IMR-90 (cell line): ENCODE results near the gene ATMIN. TPM values are rescaled to one million over a fixed set of nuclear protein-coding genes. Genes with fewer than 3 reads are reported as not detected.

Source experiments
- ATAC-seq: fragments of 200-7000 bp; cut with Tn5 transposase; 2 replicates; pipeline ENCODE4 v1.9.1; 2020; ENCODE audit warnings: low read depth, mild to moderate bottlenecking, moderate library complexity
- BruUV-seq: library from RNA; stranded (reverse); fragments of 400-500 nt; replicated peaks from 2 replicates; lab custom pipeline; 2021; lab: Mats Ljungman, UMichigan
- CTCF ChIA-PET: fragments of 300-600 bp; formaldehyde crosslinking; extraction: SDS; loops from one replicate; lab custom pipeline; 2021; ENCODE audit warnings: antibody characterized with exemption; lab: Yijun Ruan, JAX
- POLR2A ChIA-PET: fragments of 300-600 bp; sonication (Branson Sonifier 250); formaldehyde crosslinking; loops from one replicate; lab custom pipeline; 2022; ENCODE audit warnings: antibody characterized with exemption; ENCODE audit not compliant: unreplicated experiment; lab: Charles Lee
- DNase-seq: peaks from one replicate; pipeline ENCODE4 v3.0.0; 2013
- H2AFZ ChIP-seq: replicated peaks from 2 replicates; pipeline ENCODE3; 2013; ENCODE audit warnings: low read length, mild to moderate bottlenecking; ENCODE audit not compliant: poor library complexity
- H2AK5ac ChIP-seq: 2 replicates; pipeline ENCODE4 v1.6.1; 2013; ENCODE audit warnings: low read depth, low read length, inconsistent platforms
- H2AK9ac ChIP-seq: replicated peaks from 2 replicates; pipeline ENCODE3; 2013; ENCODE audit warnings: mild to moderate bottlenecking, low read depth, low read length, moderate library complexity; ENCODE audit not compliant: poor library complexity
- H2BK120ac ChIP-seq: 2 replicates; pipeline ENCODE4 v1.6.1; 2013; ENCODE audit warnings: low read depth, low read length, inconsistent platforms
- H2BK15ac ChIP-seq: 3 replicates; pipeline ENCODE4 v1.6.1; 2013; ENCODE audit warnings: low read depth, low read length, inconsistent platforms
- H2BK20ac ChIP-seq: 2 replicates; pipeline ENCODE4 v1.6.1; 2013; ENCODE audit warnings: low read depth, mild to moderate bottlenecking, inconsistent platforms, low read length, moderate library complexity
- H2BK5ac ChIP-seq: 2 replicates; pipeline ENCODE4 v1.6.1; 2013; ENCODE audit warnings: mild to moderate bottlenecking, low read depth, low read length, inconsistent platforms; ENCODE audit not compliant: poor library complexity, severe bottlenecking
- H3K14ac ChIP-seq: replicated peaks from 2 replicates; pipeline ENCODE4 v1.6.1; 2013; ENCODE audit warnings: low read depth, low read length, inconsistent platforms
- H3K18ac ChIP-seq: 2 replicates; pipeline ENCODE4 v1.6.1; 2013; ENCODE audit warnings: low read depth, low read length, control low read depth
- H3K23ac ChIP-seq: 2 replicates; pipeline ENCODE4 v1.6.1; 2013; ENCODE audit warnings: low read depth, low read length, inconsistent platforms
- H3K27ac ChIP-seq: 2 replicates; pipeline ENCODE4 v1.5.1; 2013; ENCODE audit warnings: mild to moderate bottlenecking, control low read depth, low read length; ENCODE audit not compliant: insufficient read depth
- H3K27me3 ChIP-seq: 2 replicates; pipeline ENCODE4 v1.6.1; 2013; ENCODE audit warnings: low read length; ENCODE audit not compliant: control insufficient read depth, insufficient read depth
- H3K36me3 ChIP-seq: 2 replicates; pipeline ENCODE4 v1.6.1; 2013; ENCODE audit warnings: low read length, mixed read lengths; ENCODE audit not compliant: control insufficient read depth, insufficient read depth
- H3K4ac ChIP-seq: 2 replicates; pipeline ENCODE4 v1.6.1; 2013; ENCODE audit warnings: low read depth, low read length, inconsistent platforms
- H3K4me1 ChIP-seq: 2 replicates; pipeline ENCODE4 v1.6.1; 2013; ENCODE audit warnings: low read length, mixed read lengths; ENCODE audit not compliant: control insufficient read depth, insufficient read depth
- H3K4me2 ChIP-seq: 2 replicates; pipeline ENCODE4 v1.6.1; 2013; ENCODE audit warnings: low read depth, mild to moderate bottlenecking, control low read depth, low read length, moderate library complexity
- H3K4me3 ChIP-seq: 2 replicates; pipeline ENCODE4 v1.5.1; 2013; ENCODE audit warnings: low read depth, mild to moderate bottlenecking, control low read depth, low read length, moderate library complexity; ENCODE audit not compliant: insufficient read depth
- H3K56ac ChIP-seq: 2 replicates; pipeline ENCODE4 v1.6.1; 2013; ENCODE audit warnings: low read length, inconsistent platforms; ENCODE audit not compliant: insufficient read depth; ENCODE audit errors: extremely low read depth
- H3K79me1 ChIP-seq, 2 experiments: 2 replicates each; pipeline ENCODE4 v1.6.1; 2013; ENCODE audit warnings: low read length in 2 of 2, inconsistent platforms in 1 of 2, low read depth in 1 of 2
- H3K9ac ChIP-seq: 2 replicates; pipeline ENCODE4 v1.6.1; 2013; ENCODE audit warnings: low read depth, low read length, control low read depth
- H3K9me1 ChIP-seq: 2 replicates; pipeline ENCODE4 v1.6.1; 2013; ENCODE audit warnings: low read length, inconsistent platforms; ENCODE audit not compliant: insufficient read depth
- H3K9me3 ChIP-seq: 2 replicates; pipeline ENCODE4 v1.6.1; 2013; ENCODE audit warnings: low read length; ENCODE audit not compliant: control insufficient read depth, insufficient read depth
- H4K20me1 ChIP-seq: 2 replicates; pipeline ENCODE4 v1.6.1; 2013; ENCODE audit warnings: low read length, inconsistent platforms; ENCODE audit not compliant: insufficient read depth
- H4K5ac ChIP-seq: 2 replicates; pipeline ENCODE4 v1.6.1; 2013; ENCODE audit warnings: mild to moderate bottlenecking, low read depth, low read length, control low read depth
- H4K8ac ChIP-seq, 2 experiments: 2 replicates each; pipeline ENCODE4 v1.6.1; 2013; ENCODE audit warnings: low read depth in 2 of 2, low read length in 2 of 2, control low read depth in 1 of 2, inconsistent platforms in 1 of 2
- H4K91ac ChIP-seq: 2 replicates; pipeline ENCODE4 v1.6.1; 2013; ENCODE audit warnings: low read depth, low read length, inconsistent platforms; ENCODE audit not compliant: insufficient read depth
- BHLHE40 ChIP-seq: fragments of 150-350 bp; IDR thresholded peaks from 2 replicates; pipeline ENCODE4 v1.6.1; 2016; ENCODE audit warnings: mild to moderate bottlenecking, low read depth, low read length
- CEBPB ChIP-seq: IDR thresholded peaks from 2 replicates; pipeline ENCODE4 v1.6.1; 2012; ENCODE audit warnings: low read depth, low read length, improper control_type of control experiment
- CHD1 ChIP-seq: IDR thresholded peaks from 2 replicates; pipeline ENCODE4 v1.6.1; 2012; ENCODE audit warnings: low read depth, low read length, improper control_type of control experiment
- CTCF ChIP-seq: conservative IDR thresholded peaks from 2 replicates; pipeline ENCODE4 v1.5.1; 2012; ENCODE audit warnings: mild to moderate bottlenecking, low read depth, low read length, improper control_type of control experiment
- FOS ChIP-seq: fragments of 150-350 bp; IDR thresholded peaks from 2 replicates; pipeline ENCODE4 v1.6.1; 2016; ENCODE audit warnings: low read depth, low read length
- MAFK ChIP-seq: IDR thresholded peaks from 2 replicates; pipeline ENCODE4 v1.6.1; 2012; ENCODE audit warnings: low read depth, low read length, improper control_type of control experiment
- MAZ ChIP-seq: IDR thresholded peaks from 2 replicates; pipeline ENCODE4 v1.6.1; 2012; ENCODE audit warnings: low read depth, mild to moderate bottlenecking, low read length, improper control_type of control experiment, moderate library complexity, borderline replicate concordance
- MXI1 ChIP-seq: IDR thresholded peaks from 2 replicates; pipeline ENCODE4 v1.6.1; 2012; ENCODE audit warnings: low read depth, mild to moderate bottlenecking, low read length, moderate library complexity, borderline replicate concordance
- NFE2L2 ChIP-seq: fragments of 150-350 bp; IDR thresholded peaks from 2 replicates; pipeline ENCODE4 v1.6.1; 2016; ENCODE audit warnings: low read depth, mild to moderate bottlenecking, low read length
- POLR2A ChIP-seq: IDR thresholded peaks from 2 replicates; pipeline ENCODE4 v1.6.1; 2012; ENCODE audit warnings: mild to moderate bottlenecking, low read depth, low read length
- RAD21 ChIP-seq: IDR thresholded peaks from 2 replicates; pipeline ENCODE4 v1.6.1; 2012; ENCODE audit warnings: low read length, improper control_type of control experiment
- RCOR1 ChIP-seq: IDR thresholded peaks from 2 replicates; pipeline ENCODE4 v1.6.1; 2012; ENCODE audit warnings: mild to moderate bottlenecking, low read length, improper control_type of control experiment; ENCODE audit not compliant: insufficient replicate concordance
- RFX5 ChIP-seq: IDR thresholded peaks from 2 replicates; pipeline ENCODE4 v1.8.0; 2012; ENCODE audit warnings: low read depth, mild to moderate bottlenecking, low read length, moderate library complexity
- SMC3 ChIP-seq: fragments of 150-350 bp; IDR thresholded peaks from 2 replicates; pipeline ENCODE4 v1.6.1; 2016; ENCODE audit warnings: low read depth, mild to moderate bottlenecking, antibody characterized with exemption, low read length, moderate library complexity
- WGBS, 2 experiments: methylation state at CpG; one replicate each; pipeline versions ENCODE4 v1.1.5 to v1.1.7; 2013; ENCODE audit warnings: missing lambda C conversion rate in 2 of 2; ENCODE audit not compliant: insufficient read length in 1 of 2; ENCODE audit errors: extremely low coverage in 2 of 2; 5-methylcytosine and 5-hydroxymethylcytosine counted together
- dilution Hi-C: fragments of 300-500 bp; cut with HindIII; formaldehyde crosslinking; loops from one replicate; pipeline ENCODE4 v1.14.3; 2018; ENCODE audit warnings: low sequenced_read_pairs; ENCODE audit not compliant: unreplicated experiment
- in situ Hi-C: fragments of 300-500 bp; cut with MboI; formaldehyde crosslinking; loops from 3 replicates; pipeline ENCODE4 v1.14.3; 2019; ENCODE audit warnings: low sequenced_read_pairs, inconsistent platforms, mixed read lengths
- intact Hi-C: fragments of 100-400 bp; cut with micrococcal nuclease; formaldehyde crosslinking; loops from 2 replicates; pipeline ENCODE4 v1.10.0; 2022
- polyA plus RNA-seq, 3 experiments: library from polyadenylated mRNA; depleted of rRNA; stranded (reverse); fragments of >200 nt; gene quantifications; 2 replicates each; pipeline ENCODE4 v1.2.3, GENCODE V29; 2012; ENCODE audit warnings: low replicate concordance in 1 of 3
- total RNA-seq: library from RNA; depleted of rRNA; stranded (reverse); fragments of >200 nt; gene quantifications from 2 replicates; pipeline ENCODE4 v1.2.3, GENCODE V29; 2012
- TF ChIP-seq, protein P1 (sequence below): fragments of 150-350 bp; IDR thresholded peaks from 2 replicates; pipeline ENCODE4 v1.6.1; 2017; ENCODE audit warnings: mild to moderate bottlenecking, antibody characterized with exemption, low read length, low read depth
- TF ChIP-seq, protein P2 (sequence below): fragments of 150-350 bp; IDR thresholded peaks from 2 replicates; pipeline ENCODE4 v1.6.1; 2016; ENCODE audit warnings: low read depth, mild to moderate bottlenecking, low read length, moderate library complexity, borderline replicate concordance

The ATMIN gene
- total and polyA plus RNA-seq, 2 of the 4 experiments (the other 2 are of a cell fraction) = 15.8 to 45.9 TPM

DNA sequence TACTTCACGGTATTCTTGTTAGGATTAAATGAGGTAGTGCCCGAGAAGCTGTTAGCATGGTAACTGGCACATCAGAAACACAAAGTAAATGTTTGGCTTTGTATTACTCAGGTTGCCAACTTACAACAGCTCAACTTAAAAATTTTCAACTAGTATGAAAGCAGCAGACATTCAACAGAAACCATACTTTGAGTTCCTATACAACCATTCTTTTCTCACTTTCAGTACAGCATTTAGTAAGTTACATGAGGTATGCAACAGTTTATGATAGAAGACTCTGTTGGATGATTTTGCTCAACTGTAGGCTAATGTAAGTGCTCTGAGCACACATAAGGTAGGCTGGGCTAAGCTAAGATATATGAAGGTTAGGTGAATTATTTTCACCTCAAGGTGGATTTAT is 21.0 kb upstream of the ATMIN start:
- H3K9ac ChIP-seq = no peak overlapping the region
- H3K36me3 ChIP-seq = peaks cover 12% of the 10 kb centered on the region
- peaks cover 7 to 19% of the 10 kb centered on the region in 2 experiments; a peak in 3 of 4 replicates for H3K79me1 ChIP-seq
- DNase-seq (no peak), ATAC-seq (no peak)
- H4K91ac ChIP-seq = no peak overlapping the region
- H2AK9ac ChIP-seq = no peak overlapping the region
- no peak overlapping the region for H3K4ac ChIP-seq
- no peak overlapping the region for H4K8ac ChIP-seq
- ChIA-PET CTCF (no interaction called here), POLR2A (no interaction called here)
- H4K20me1 ChIP-seq = no peaks in the 10 kb centered on the region; the same call in 1 of the 2 replicates
- TF ChIP-seq FOS (no peak), CHD1 (no peak), BHLHE40 (no peak), MAZ (no peak), MAFK (no peak), SMC3 (no peak), RFX5 (no peak), POLR2A (no peak), NFE2L2 (no peak), MXI1 (no peak), RAD21 (no peak), CEBPB (no peak), CTCF (no peak), RCOR1 (no peak)
- TF ChIP-seq, protein P1, sequence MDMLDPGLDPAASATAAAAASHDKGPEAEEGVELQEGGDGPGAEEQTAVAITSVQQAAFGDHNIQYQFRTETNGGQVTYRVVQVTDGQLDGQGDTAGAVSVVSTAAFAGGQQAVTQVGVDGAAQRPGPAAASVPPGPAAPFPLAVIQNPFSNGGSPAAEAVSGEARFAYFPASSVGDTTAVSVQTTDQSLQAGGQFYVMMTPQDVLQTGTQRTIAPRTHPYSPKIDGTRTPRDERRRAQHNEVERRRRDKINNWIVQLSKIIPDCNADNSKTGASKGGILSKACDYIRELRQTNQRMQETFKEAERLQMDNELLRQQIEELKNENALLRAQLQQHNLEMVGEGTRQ = no peak
- TF ChIP-seq, protein P2, sequence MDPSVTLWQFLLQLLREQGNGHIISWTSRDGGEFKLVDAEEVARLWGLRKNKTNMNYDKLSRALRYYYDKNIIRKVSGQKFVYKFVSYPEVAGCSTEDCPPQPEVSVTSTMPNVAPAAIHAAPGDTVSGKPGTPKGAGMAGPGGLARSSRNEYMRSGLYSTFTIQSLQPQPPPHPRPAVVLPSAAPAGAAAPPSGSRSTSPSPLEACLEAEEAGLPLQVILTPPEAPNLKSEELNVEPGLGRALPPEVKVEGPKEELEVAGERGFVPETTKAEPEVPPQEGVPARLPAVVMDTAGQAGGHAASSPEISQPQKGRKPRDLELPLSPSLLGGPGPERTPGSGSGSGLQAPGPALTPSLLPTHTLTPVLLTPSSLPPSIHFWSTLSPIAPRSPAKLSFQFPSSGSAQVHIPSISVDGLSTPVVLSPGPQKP = no peak
- no peaks in the 10 kb centered on the region; the same call in 1 of the 2 replicates for H3K4me1 ChIP-seq
- no peak overlapping the region for H2AK5ac ChIP-seq
- no peak overlapping the region for H3K56ac ChIP-seq
- H2BK15ac ChIP-seq = no peak overlapping the region
- H2AFZ ChIP-seq = no peak overlapping the region
- intact Hi-C loops = no loop called here
- no peak overlapping the region for H2BK20ac ChIP-seq
- no peak overlapping the region for H3K4me2 ChIP-seq
- H2BK5ac ChIP-seq = no peak overlapping the region
- H3K4me3 ChIP-seq = no peak overlapping the region
- no peak overlapping the region for H3K14ac ChIP-seq
- no peaks in the 10 kb centered on the region for H3K9me1 ChIP-seq
- no peak overlapping the region for H4K5ac ChIP-seq
- no peak overlapping the region for H3K27ac ChIP-seq
- no peaks in the 10 kb centered on the region for H3K27me3 ChIP-seq
- no TSS peak for BruUV-seq
- no CpG with 5 or more reads among the region's 2 CpGs for WGBS, 2 experiments
- H3K9me3 ChIP-seq = no peaks in the 10 kb centered on the region
- H3K23ac ChIP-seq = no peak overlapping the region
- H2BK120ac ChIP-seq = no peak overlapping the region
- dilution Hi-C loops = no loop called here
- H3K18ac ChIP-seq = no peak overlapping the region
- in situ Hi-C loops = no loop called here
